CD4-positive, alpha-beta T cell treated with Interleukin-6 for 4 hours (primary cell): Measurements from ENCODE around the gene SP6.

Experiments
- DNase-seq: peaks from one replicate; pipeline ENCODE4 v3.0.0-alpha.2; 2020; ENCODE audit warnings: mixed read lengths

The SP6 gene

GRCh38 chr17:47853616-47854015, 2.7 kb upstream of the SP6 start:
- DNase-seq, result no peak

- no peak for DNase-seq
These were observed 1.4 kb upstream of the SP6 start for GRCh38 chr17:47852113-47852949.

GRCh38 chr17:47851764-47852112, 775 bp upstream of the SP6 start:
- DNase-seq, result no peak

GRCh38 chr17:47850373-47850691, 631 bp downstream of the SP6 start:
- DNase-seq, result no peak

GRCh38 chr17:47848198-47848513, 2.8 kb downstream of the SP6 start:
- no peak for DNase-seq

- DNase-seq, result peak; percentile 48
These were observed 3.4 kb downstream of the SP6 start for GRCh38 chr17:47847341-47848197.

- no peak for DNase-seq
These were observed 4.1 kb downstream of the SP6 start for GRCh38 chr17:47846716-47847340.

GRCh38 chr17:47845716-47846075, 5.3 kb downstream of the SP6 start:
- no peak for DNase-seq

GRCh38 chr17:47844814-47845715, 5.9 kb downstream of the SP6 start:
- DNase-seq, result no peak

GRCh38 chr17:47844227-47844626, 6.7 kb downstream of the SP6 start:
- no peak for DNase-seq

- no peak for DNase-seq
These were observed 7.6 kb downstream of the SP6 start for GRCh38 chr17:47843391-47843730.

GRCh38 chr17:47841488-47842291, 9.3 kb downstream of the SP6 start:
- DNase-seq, result no peak

GRCh38 chr17:47840742-47841487, 10.0 kb downstream of the SP6 start, which contains the start of gene SCRN2:
Gene SCRN2, minus strand, starts transcription at chr17:47841273. Its CDS starts 430 bp downstream, at chr17:47840843.
- DNase-seq, result peak; percentile 88

GRCh38 chr17:47840001-47840741, 10.8 kb downstream of the SP6 start:
- no peak for DNase-seq

- no peak for DNase-seq
These were observed 11.9 kb downstream of the SP6 start for GRCh38 chr17:47839071-47839470.

GRCh38 chr17:47838636-47839035, 12.3 kb downstream of the SP6 start:
- no peak for DNase-seq

- no peak for DNase-seq
These were observed 13.4 kb downstream of the SP6 start for GRCh38 chr17:47837401-47838039.

- no peak for DNase-seq
These were observed 14.4 kb downstream of the SP6 start for GRCh38 chr17:47836601-47837000.

GRCh38 chr17:47834756-47835155, 16.2 kb downstream of the SP6 start:
- DNase-seq, result no peak

GRCh38 chr17:47831934-47832327, 19.0 kb downstream of the SP6 start:
- no peak for DNase-seq
